HG03521 (cell line): ENCODE results near the gene TRAPPC12.

Source experiments
- ATAC-seq: cut with Tn5 transposase; IDR thresholded peaks from one replicate; pipeline ENCODE4 v1.9.1; 2021; ENCODE audit warnings: mild to moderate bottlenecking, moderate library complexity; ENCODE audit not compliant: unreplicated experiment

The TRAPPC12 gene

GRCh38 chr2:3465844-3466481, 86.5 kb downstream of the TRAPPC12 start:
- ATAC-seq = no peak

GRCh38 chr2:3466482-3466863, 87.0 kb downstream of the TRAPPC12 start:
- no peak for ATAC-seq

- no peak for ATAC-seq
These were observed 87.5 kb downstream of the TRAPPC12 start for GRCh38 chr2:3466966-3467365.

- no peak for ATAC-seq
These were observed 88.2 kb downstream of the TRAPPC12 start for GRCh38 chr2:3467654-3468053.

DNA sequence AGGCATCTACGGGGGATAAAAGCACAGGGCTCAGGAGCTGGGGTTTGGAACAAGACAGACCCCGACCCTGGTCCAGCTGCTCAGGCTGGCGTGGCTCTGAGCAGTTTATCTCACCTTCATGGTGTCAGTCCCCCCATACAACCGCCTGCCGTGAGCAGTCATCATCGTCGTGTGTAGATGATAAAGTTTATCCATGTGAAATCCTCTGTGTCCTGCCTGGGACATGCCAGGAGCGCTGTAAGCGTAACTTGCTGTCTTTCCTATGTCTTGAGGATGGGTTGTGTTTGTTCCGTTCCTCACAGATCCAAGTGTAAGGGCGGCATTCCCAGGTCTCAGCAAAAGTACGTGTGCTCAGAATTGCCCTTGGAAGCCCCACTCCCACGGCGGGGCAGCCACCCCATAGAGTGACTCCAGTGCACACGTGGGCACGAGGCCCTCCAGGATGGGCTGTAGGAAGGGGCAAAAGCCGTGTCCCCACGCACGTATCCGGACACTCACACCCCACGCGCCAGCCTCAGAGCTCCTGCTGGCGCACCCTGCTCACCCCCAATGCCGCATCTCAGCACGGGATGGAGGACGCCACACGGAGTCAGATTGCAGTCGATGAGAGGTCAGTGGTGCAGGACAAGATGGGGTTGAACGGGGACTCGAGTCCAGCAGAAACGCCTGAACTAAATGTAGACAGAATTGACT, 88.9 kb downstream of the TRAPPC12 start:
- ATAC-seq = no peak

DNA sequence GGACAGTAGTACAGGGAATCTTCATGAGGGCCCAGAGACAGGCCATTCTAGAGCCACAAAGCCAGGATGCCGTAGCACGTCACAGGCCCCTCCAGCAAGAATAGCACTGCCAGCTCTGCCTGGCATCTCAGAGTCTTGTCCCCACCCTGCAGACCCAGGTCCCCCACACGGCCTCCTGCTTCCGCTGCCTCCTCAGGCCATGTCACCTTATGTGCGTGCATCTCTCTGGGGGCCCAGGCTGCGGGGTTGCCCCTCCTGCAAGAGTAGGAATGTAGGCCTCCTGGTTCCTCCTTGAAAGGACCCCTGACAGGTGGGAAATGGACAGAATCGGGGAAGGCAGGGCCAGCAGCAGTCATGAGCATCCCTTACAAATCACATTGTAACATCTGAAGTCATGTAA, 90.0 kb downstream of the TRAPPC12 start:
- ATAC-seq = no peak

DNA sequence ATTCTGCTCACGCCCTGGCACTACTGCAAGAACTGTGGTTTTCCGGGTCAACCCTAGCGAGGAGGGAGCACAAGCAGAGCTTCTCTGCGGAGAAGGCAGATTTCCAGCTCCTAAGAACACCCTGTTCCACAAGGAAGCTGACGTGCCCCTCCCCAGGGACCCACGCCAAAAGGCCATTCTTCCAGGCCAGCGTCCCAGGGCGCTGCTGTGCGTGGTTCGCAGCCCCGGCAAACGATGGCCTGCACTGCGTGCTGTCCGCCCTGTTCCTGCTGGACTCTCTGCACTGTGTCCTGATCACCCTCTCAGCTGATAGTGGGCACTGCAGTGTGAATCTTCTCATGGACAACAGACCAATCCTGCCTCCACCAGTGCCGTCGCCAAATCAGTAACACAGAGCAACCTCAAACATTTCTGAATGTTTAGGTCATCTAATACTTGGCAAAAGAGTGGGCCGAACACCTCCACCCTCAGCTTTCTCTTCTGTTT, 90.7 kb downstream of the TRAPPC12 start:
- no peak for ATAC-seq

DNA sequence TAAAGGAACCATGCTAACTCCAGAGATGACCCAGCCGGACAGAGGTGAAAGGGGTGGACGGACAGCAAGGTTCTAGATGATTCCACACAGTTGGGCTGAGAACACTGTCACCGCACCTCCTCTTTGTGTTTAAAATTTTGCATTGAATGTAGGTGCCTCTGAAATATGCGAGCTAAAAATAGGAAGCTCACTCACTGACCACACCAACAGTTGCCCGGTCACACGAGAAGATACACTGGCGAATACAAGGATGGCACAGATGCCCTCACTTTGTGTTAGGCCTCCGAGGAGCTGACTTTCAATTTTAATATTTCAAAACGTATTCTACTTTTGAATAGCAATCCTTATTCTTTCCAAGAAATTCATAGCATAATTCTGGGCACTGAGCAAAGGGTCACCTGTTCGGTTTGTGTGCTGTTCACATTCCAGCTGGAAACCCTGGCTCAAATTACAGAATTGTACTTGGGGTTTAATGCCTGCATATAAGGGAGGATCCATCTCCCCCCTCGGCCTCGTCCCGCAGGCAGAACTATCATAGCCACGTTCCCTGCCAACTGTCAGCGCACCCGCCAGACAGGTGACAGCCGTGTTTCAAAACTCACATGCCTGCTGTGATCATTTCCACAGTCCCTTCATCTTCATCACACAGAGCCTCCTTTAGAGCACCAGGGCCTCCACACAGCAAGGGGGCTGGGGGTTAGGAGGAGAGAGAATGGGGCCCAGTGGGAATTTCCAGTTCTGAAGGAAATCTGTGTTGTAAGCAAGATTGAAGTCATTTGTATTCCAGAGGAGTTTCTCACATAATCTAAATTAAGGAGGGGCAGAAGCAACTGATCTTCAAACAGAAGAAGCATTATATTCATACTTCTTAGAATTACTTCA, 91.6 kb downstream of the TRAPPC12 start:
- ATAC-seq = no peak

DNA sequence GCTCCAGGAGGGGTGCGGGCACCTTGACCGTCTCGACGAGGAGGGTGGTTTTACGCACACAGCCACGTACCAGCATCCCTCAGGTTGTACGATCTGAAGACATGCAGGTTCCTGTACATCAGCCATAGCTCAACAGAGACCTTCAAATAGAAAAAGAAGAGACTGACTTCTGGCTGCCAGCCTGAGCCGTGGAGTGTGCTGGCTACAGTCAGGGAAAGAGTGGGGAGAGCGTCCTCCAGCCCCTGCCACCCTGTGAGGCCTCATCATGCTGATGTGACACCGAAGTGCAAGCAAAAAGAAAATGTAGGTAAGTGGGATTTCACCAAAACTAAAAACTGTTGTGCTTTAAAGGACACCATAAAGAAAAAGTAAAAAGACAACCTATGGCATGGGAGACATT, 92.8 kb downstream of the TRAPPC12 start:
- ATAC-seq = no peak

- ATAC-seq = no peak
These were observed 93.5 kb downstream of the TRAPPC12 start for GRCh38 chr2:3472966-3473365.

DNA sequence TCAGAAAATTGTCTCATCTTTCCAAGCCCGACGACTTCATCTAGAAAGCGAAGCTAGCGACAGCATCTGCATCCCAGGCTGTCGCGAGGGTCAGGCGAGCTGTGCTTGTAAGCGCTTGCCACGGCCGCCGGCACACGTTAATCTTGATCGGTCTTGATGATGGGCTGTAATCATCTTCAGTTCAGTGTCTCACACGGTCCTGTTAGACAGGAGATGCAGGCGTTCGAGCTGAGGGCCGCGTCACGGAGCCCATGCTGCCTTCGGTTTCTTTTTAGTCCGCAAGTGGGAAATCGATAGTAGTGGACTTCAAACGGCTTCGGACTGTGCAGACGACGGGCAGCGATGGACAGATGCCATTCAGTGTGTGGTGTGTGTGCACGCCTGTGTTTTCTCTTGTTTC, 96.3 kb downstream of the TRAPPC12 start:
- ATAC-seq = no peak

GRCh38 chr2:3476321-3476984, 97.0 kb downstream of the TRAPPC12 start:
- ATAC-seq = no peak

GRCh38 chr2:3476985-3477327, 97.5 kb downstream of the TRAPPC12 start:
- no peak for ATAC-seq

DNA sequence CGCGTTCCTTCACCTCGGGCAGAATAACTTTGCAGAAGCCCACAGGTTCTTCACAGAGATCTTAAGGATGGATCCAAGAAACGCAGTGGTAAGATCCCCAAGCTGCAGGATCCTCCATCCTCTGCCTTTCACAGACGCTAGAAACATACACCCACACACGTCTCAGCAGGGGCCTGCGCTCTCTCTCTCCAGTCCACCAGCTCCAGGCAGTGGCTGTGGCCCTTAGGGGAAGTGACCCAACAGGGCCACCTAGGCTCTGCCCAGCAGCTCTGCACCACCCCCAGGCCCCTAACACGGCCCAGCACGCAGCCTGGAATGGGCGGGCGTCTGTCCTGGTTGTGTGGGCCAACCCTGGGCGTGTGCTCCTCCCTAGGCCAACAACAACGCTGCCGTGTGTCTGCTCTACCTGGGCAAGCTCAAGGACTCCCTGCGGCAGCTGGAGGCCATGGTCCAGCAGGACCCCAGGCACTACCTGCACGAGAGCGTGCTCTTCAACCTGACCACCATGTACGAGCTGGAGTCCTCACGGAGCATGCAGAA, 99.4 kb downstream of the TRAPPC12 start:
- ATAC-seq = no peak

- ATAC-seq = no peak
These were observed 100.2 kb downstream of the TRAPPC12 start for GRCh38 chr2:3479430-3480320.

GRCh38 chr2:3480352-3481010, 101.0 kb downstream of the TRAPPC12 start:
- ATAC-seq = no peak

GRCh38 chr2:3481011-3481400, 101.5 kb downstream of the TRAPPC12 start:
- no peak for ATAC-seq

- ATAC-seq = no peak
These were observed 102.4 kb downstream of the TRAPPC12 start for GRCh38 chr2:3481736-3482362.

- no peak for ATAC-seq
These were observed 102.9 kb downstream of the TRAPPC12 start for GRCh38 chr2:3482363-3482821.
